OCI-LY3 (cell line): Measurements from ENCODE around the gene REEP3.

Experiments used
- H2AFZ ChIP-seq: fragments of 200-600, 300-600 bp; shearing (Covaris generic); 2 replicates; pipeline ENCODE4 v1.6.0; 2014; ENCODE audit warnings: antibody characterized with exemption, low read depth, low read length
- H3K27ac ChIP-seq: fragments of 200-600, 300-600 bp; sonication (generic); 2 replicates; pipeline ENCODE4 v1.5.1; 2014; ENCODE audit warnings: mild to moderate bottlenecking, low read length, moderate library complexity, mixed read lengths
- H3K27me3 ChIP-seq: fragments of 200-600, 300-600 bp; sonication (generic); 2 replicates; pipeline ENCODE4 v1.6.1; 2014; ENCODE audit warnings: low read depth, low read length, mixed read lengths
- H3K36me3 ChIP-seq: fragments of 200-600, 300-600 bp; sonication (generic); replicated peaks from 2 replicates; pipeline ENCODE3; 2014; ENCODE audit warnings: low read depth, low read length, mixed read lengths
- H3K4me1 ChIP-seq: fragments of 300-600, 200-600 bp; sonication (generic); 2 replicates; pipeline ENCODE4 v1.6.1; 2014; ENCODE audit warnings: low read length, mixed read lengths
- H3K4me2 ChIP-seq: fragments of 200-600, 300-600 bp; sonication (generic); 2 replicates; pipeline ENCODE4 v1.6.1; 2014; ENCODE audit warnings: low read length, mixed read lengths
- H3K4me3 ChIP-seq: fragments of 300-600, 200-600 bp; sonication (generic); 2 replicates; pipeline ENCODE4 v1.5.1; 2014; ENCODE audit warnings: antibody characterized with exemption, mild to moderate bottlenecking, low read length, moderate library complexity
- H3K79me2 ChIP-seq: fragments of 300-600, 200-600 bp; shearing (Covaris generic); 2 replicates; pipeline ENCODE4 v1.6.1; 2014; ENCODE audit warnings: mild to moderate bottlenecking, low read length, mixed read lengths
- H3K9ac ChIP-seq: fragments of 300-600, 200-600 bp; shearing (Covaris generic); 2 replicates; pipeline ENCODE4 v1.6.0; 2014; ENCODE audit warnings: mild to moderate bottlenecking, low read length, moderate library complexity
- H3K9me3 ChIP-seq: fragments of 200-600, 300-600 bp; shearing (Covaris generic); 2 replicates; pipeline ENCODE4 v1.6.1; 2014; ENCODE audit warnings: low read length, mixed read lengths; ENCODE audit not compliant: insufficient read depth
- H4K20me1 ChIP-seq: fragments of 200-600, 300-600 bp; sonication (generic); 2 replicates; pipeline ENCODE4 v1.6.1; 2016; ENCODE audit warnings: low read length, mixed read lengths; ENCODE audit not compliant: insufficient read depth
- EZH2phosphoT487 ChIP-seq: fragments of 200-600 bp; shearing (Covaris generic); IDR thresholded peaks from 2 replicates; pipeline ENCODE4 v1.6.1; 2018; ENCODE audit warnings: antibody characterized with exemption, mixed run types, low read depth
- TF ChIP-seq, protein P1 (sequence below): fragments of 200-600, 300-600 bp; sonication (generic); IDR thresholded peaks from 2 replicates; pipeline ENCODE4 v1.5.1; 2014; ENCODE audit warnings: antibody characterized with exemption, low read length, low read depth

Gene REEP3

GRCh38 chr10:63584725-63585035 is 63.5 kb downstream of the REEP3 start:
- no peak overlapping the region for H3K27ac ChIP-seq
- no peak overlapping the region for H2AFZ ChIP-seq

DNA sequence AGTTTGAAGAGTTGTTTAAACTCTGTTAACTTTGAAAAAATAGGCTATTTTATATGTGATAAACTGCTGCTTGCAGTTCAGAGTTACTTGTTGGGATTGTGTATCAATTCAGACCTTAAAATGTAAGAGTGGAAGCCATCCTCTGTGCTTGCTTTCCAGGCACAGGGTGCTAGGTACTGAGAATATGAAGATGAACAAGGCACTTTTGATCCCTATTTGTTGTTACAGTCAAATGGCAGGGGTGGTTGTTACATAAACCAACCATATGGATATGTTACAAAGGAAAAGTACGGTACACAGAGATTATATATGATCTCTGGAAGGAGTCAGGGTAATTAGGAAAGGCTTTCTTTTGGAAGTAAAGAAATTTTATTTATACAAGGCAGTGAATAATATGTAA is 63.8 kb downstream of the REEP3 start:
- H3K4me2 ChIP-seq, result no peak overlapping the region
- H3K27me3 ChIP-seq, result no peaks in the 10 kb centered on the region
- no peak overlapping the region for H3K9ac ChIP-seq
- H3K36me3 ChIP-seq, result no peaks in the 10 kb centered on the region
- no peaks in the 10 kb centered on the region for H4K20me1 ChIP-seq
- H3K4me3 ChIP-seq, result no peak overlapping the region
- H3K4me1 ChIP-seq, result no peaks in the 10 kb centered on the region
- no peaks in the 10 kb centered on the region for H3K79me2 ChIP-seq
- no peak overlapping the region for H3K27ac ChIP-seq
- H2AFZ ChIP-seq, result no peak overlapping the region
- no peaks in the 10 kb centered on the region for H3K9me3 ChIP-seq
- no peak for TF ChIP-seq EZH2phosphoT487

More at GRCh38 chr10:63584725-63585035, 63.5 kb downstream of the REEP3 start:
- H3K9me3 ChIP-seq, result no peaks in the 10 kb centered on the region
- no peaks in the 10 kb centered on the region for H3K36me3 ChIP-seq
- H3K4me1 ChIP-seq, result no peaks in the 10 kb centered on the region
- no peaks in the 10 kb centered on the region for H3K79me2 ChIP-seq
- no peak overlapping the region for H3K4me2 ChIP-seq
- H3K4me3 ChIP-seq, result no peak overlapping the region
- H3K27me3 ChIP-seq, result no peaks in the 10 kb centered on the region
- H3K9ac ChIP-seq, result no peak overlapping the region
- H4K20me1 ChIP-seq, result no peaks in the 10 kb centered on the region
- TF ChIP-seq EZH2phosphoT487, result no peak
- TF ChIP-seq, protein P1, sequence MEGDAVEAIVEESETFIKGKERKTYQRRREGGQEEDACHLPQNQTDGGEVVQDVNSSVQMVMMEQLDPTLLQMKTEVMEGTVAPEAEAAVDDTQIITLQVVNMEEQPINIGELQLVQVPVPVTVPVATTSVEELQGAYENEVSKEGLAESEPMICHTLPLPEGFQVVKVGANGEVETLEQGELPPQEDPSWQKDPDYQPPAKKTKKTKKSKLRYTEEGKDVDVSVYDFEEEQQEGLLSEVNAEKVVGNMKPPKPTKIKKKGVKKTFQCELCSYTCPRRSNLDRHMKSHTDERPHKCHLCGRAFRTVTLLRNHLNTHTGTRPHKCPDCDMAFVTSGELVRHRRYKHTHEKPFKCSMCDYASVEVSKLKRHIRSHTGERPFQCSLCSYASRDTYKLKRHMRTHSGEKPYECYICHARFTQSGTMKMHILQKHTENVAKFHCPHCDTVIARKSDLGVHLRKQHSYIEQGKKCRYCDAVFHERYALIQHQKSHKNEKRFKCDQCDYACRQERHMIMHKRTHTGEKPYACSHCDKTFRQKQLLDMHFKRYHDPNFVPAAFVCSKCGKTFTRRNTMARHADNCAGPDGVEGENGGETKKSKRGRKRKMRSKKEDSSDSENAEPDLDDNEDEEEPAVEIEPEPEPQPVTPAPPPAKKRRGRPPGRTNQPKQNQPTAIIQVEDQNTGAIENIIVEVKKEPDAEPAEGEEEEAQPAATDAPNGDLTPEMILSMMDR, result no peak

- H3K27me3 ChIP-seq, result no peaks in the 10 kb centered on the region
- no peaks in the 10 kb centered on the region for H4K20me1 ChIP-seq
- TF ChIP-seq EZH2phosphoT487, result no peak
- TF ChIP-seq, protein P1, result no peak
- no peaks in the 10 kb centered on the region for H3K79me2 ChIP-seq
- no peak overlapping the region for H3K9ac ChIP-seq
- no peaks in the 10 kb centered on the region for H3K36me3 ChIP-seq
- H3K27ac ChIP-seq, result no peak overlapping the region
- H2AFZ ChIP-seq, result no peak overlapping the region
- H3K9me3 ChIP-seq, result no peaks in the 10 kb centered on the region
- no peak overlapping the region for H3K4me3 ChIP-seq
- H3K4me2 ChIP-seq, result no peak overlapping the region
- H3K4me1 ChIP-seq, result no peaks in the 10 kb centered on the region
Measured at GRCh38 chr10:63586043-63586442, 64.8 kb downstream of the REEP3 start.

GRCh38 chr10:63587191-63587590 is 66.0 kb downstream of the REEP3 start:
- Histone ChIP-seq H3K4me1 (no peaks in the 10 kb centered on the region), H3K27me3 (no peaks in the 10 kb centered on the region), H3K79me2 (no peaks in the 10 kb centered on the region), H3K9me3 (no peaks in the 10 kb centered on the region), H3K4me2 (no peak overlapping the region), H3K9ac (no peak overlapping the region), H3K4me3 (no peak overlapping the region), H3K36me3 (no peaks in the 10 kb centered on the region), H4K20me1 (no peaks in the 10 kb centered on the region), H2AFZ (no peak overlapping the region), H3K27ac (no peak overlapping the region)
- TF ChIP-seq, protein P1, result no peak
- TF ChIP-seq EZH2phosphoT487, result no peak
